K562 (cell line): ENCODE data around the gene POU2F3. TPM values are rescaled to one million over a fixed set of nuclear protein-coding genes. Genes with fewer than 3 reads are reported as not detected.
A peak's percentile ranks its signal among the peaks of the same experiment; 100 is the strongest.

Experiments used
- CEBPB ChIP-seq: fragments of 450-650 bp; IDR thresholded peaks from 2 replicates; pipeline ENCODE4 v1.6.1; 2016; ENCODE audit warnings: missing genetic modification characterization, missing compliant biosample characterization
- CTBP1 ChIP-seq: fragments of 450-650 bp; IDR thresholded peaks from 2 replicates; pipeline ENCODE4 v1.6.1; 2016; ENCODE audit warnings: borderline replicate concordance
- HSF4 ChIP-seq: fragments of 250-450 bp; sonication (Bioruptor Pico); IDR thresholded peaks from 2 replicates; pipeline ENCODE4 v2.1.2; 2022; ENCODE audit warnings: mild to moderate bottlenecking, moderate library complexity, borderline replicate concordance
- KAT8 ChIP-seq: fragments of 450-650 bp; IDR thresholded peaks from 2 replicates; pipeline ENCODE4 v1.6.1; 2016; ENCODE audit warnings: low read depth, mild to moderate bottlenecking
- KHSRP ChIP-seq: fragments of 450-650 bp; IDR thresholded peaks from 2 replicates; pipeline ENCODE4 v1.6.1; 2017
- MBD2 ChIP-seq: sonication (generic); IDR thresholded peaks from 2 replicates; pipeline ENCODE4 v1.6.1; 2016; ENCODE audit warnings: low read depth, borderline replicate concordance
- MIER1 ChIP-seq: fragments of 450-650 bp; IDR thresholded peaks from 2 replicates; pipeline ENCODE4 v1.6.1; 2016; ENCODE audit warnings: antibody characterized with exemption, mild to moderate bottlenecking, low read depth
- NONO ChIP-seq, 2 experiments: fragments of 200-400 bp in 1 of 2; fragments of 450-650 bp in 1 of 2; formaldehyde crosslinking in 1 of 2; IDR thresholded peaks; 2 replicates each; pipeline ENCODE4 v1.6.1; 2017; ENCODE audit warnings: low read depth in 2 of 2, mild to moderate bottlenecking in 2 of 2, moderate library complexity in 2 of 2, low read length in 1 of 2
- PCBP1 ChIP-seq: fragments of 200-400 bp; formaldehyde crosslinking; IDR thresholded peaks from 2 replicates; pipeline ENCODE4 v1.6.1; 2018; ENCODE audit warnings: mild to moderate bottlenecking, low read depth, low read length; ENCODE audit not compliant: poor library complexity, severe bottlenecking
- PHB ChIP-seq: fragments of 250-450 bp; sonication (Bioruptor Pico); IDR thresholded peaks from 2 replicates; pipeline ENCODE4 v1.5.0; 2021
- SMAD1 ChIP-seq: fragments of 150-350 bp; IDR thresholded peaks from 2 replicates; pipeline ENCODE4 v1.6.1; 2014; ENCODE audit warnings: low read length, low read depth; ENCODE audit not compliant: partially characterized antibody
- SMAD2 ChIP-seq: fragments of 150-350 bp; IDR thresholded peaks from 2 replicates; pipeline ENCODE4 v1.6.1; 2014; ENCODE audit warnings: low read depth, mild to moderate bottlenecking, low read length
- SP2 ChIP-seq: IDR thresholded peaks from 2 replicates; pipeline ENCODE4 v1.6.1; 2011; ENCODE audit warnings: mild to moderate bottlenecking, low read depth, low read length, moderate library complexity; ENCODE audit not compliant: poor library complexity, severe bottlenecking; ENCODE audit errors: extremely low read depth
- TOE1 ChIP-seq, 2 experiments: fragments of 450-650 bp in 1 of 2; sonication (generic) in 1 of 2; formaldehyde crosslinking in 1 of 2; IDR thresholded peaks; 2 replicates each; pipeline versions ENCODE4 v1.7.1 to v1.8.0; 2016 to 2022; ENCODE audit warnings: borderline replicate concordance in 2 of 2, mild to moderate bottlenecking in 2 of 2, antibody characterized with exemption in 1 of 2, inconsistent platforms in 1 of 2, low read depth in 1 of 2, missing genetic modification reagents in 1 of 2, moderate library complexity in 1 of 2
- TRIM28 ChIP-seq: fragments of 450-650 bp; IDR thresholded peaks from 2 replicates; pipeline ENCODE4 v1.6.1; 2017
- polyA plus RNA-seq, 8 experiments: library from polyadenylated mRNA; depleted of rRNA in 4 of 8; stranded (reverse) in 5 of 8; unstranded in 3 of 8; fragments of >200 nt; fragmentation: Nextera tagmentation in 2 of 8; fragmentation: Illumina TruSeq in 1 of 8; extraction: Ambion mirVana in 2 of 8; extraction: Trizol in 1 of 8; gene quantifications; 2 replicates each; pipeline versions ENCODE4 v1.2.1 to v1.2.3, GENCODE V29; 2011 to 2014; ENCODE audit warnings: inconsistent platforms in 1 of 8, missing spikeins in 1 of 8
- total RNA-seq, 7 experiments: library from RNA; depleted of rRNA in 6 of 7; stranded (reverse); fragments of >200 nt in 6 of 7; fragmentation: Illumina TruSeq in 2 of 7; extraction: Trizol in 2 of 7; gene quantifications; 2 replicates each; pipeline versions ENCODE4 v1.2.1 to v1.2.3, GENCODE V29; 2011 to 2021; ENCODE audit warnings: low replicate concordance in 1 of 7
- TF ChIP-seq, protein P1 (sequence below), 2 experiments: fragments of 150-350 bp in 1 of 2; IDR thresholded peaks; 2 replicates each; pipeline ENCODE4 v1.6.1; 2012 to 2016; ENCODE audit warnings: low read depth in 2 of 2, low read length in 2 of 2, mild to moderate bottlenecking in 1 of 2, moderate library complexity in 1 of 2
- TF ChIP-seq, protein P2 (sequence below): sonication (generic); formaldehyde crosslinking; IDR thresholded peaks from 2 replicates; pipeline ENCODE4 v1.8.1; 2023; ENCODE audit warnings: mild to moderate bottlenecking, missing genetic modification reagents
- TF ChIP-seq, protein P3 (sequence below): fragments of 450-650 bp; conservative IDR thresholded peaks from 2 replicates; pipeline ENCODE4 v1.6.1; 2016; ENCODE audit warnings: missing genetic modification characterization, low read depth, mild to moderate bottlenecking, missing compliant biosample characterization, moderate library complexity

The POU2F3 gene
- total and polyA plus RNA-seq, 9 of the 15 experiments (the other 6 are each of a cell fraction or from before 2014, with no cell fraction given), result not detected

DNA sequence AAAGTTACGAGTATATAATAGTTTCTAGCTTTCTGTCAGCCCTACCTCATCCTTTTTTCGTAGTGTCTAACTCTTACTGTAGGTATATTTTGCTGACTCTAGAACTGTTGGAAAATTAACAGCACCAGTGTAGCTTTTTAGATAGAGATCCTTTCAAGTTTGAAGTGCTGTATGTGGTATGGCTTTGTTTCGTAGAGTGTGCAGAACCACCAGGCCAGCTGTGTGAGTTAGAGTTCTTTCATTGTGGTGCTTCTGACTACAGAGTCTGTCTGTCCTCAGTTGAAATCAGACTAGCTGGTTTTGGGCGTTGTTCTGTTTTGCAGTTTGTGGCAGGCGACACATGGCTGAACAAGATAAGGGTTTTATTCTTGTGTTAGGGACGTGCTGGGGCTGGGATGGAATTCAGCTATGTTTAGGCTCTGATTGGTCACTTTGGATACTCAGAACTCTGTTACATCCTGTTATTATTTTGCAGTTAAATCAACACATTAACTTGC is 99.5 kb downstream of the POU2F3 start (continued):
- TF ChIP-seq, protein P1, sequence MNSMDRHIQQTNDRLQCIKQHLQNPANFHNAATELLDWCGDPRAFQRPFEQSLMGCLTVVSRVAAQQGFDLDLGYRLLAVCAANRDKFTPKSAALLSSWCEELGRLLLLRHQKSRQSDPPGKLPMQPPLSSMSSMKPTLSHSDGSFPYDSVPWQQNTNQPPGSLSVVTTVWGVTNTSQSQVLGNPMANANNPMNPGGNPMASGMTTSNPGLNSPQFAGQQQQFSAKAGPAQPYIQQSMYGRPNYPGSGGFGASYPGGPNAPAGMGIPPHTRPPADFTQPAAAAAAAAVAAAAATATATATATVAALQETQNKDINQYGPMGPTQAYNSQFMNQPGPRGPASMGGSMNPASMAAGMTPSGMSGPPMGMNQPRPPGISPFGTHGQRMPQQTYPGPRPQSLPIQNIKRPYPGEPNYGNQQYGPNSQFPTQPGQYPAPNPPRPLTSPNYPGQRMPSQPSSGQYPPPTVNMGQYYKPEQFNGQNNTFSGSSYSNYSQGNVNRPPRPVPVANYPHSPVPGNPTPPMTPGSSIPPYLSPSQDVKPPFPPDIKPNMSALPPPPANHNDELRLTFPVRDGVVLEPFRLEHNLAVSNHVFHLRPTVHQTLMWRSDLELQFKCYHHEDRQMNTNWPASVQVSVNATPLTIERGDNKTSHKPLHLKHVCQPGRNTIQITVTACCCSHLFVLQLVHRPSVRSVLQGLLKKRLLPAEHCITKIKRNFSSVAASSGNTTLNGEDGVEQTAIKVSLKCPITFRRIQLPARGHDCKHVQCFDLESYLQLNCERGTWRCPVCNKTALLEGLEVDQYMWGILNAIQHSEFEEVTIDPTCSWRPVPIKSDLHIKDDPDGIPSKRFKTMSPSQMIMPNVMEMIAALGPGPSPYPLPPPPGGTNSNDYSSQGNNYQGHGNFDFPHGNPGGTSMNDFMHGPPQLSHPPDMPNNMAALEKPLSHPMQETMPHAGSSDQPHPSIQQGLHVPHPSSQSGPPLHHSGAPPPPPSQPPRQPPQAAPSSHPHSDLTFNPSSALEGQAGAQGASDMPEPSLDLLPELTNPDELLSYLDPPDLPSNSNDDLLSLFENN (IDR thresholded peaks at IDR 0.05; ENCODE audit: low read depth in 2 of 2, low read length in 2 of 2), result peak in 1 of 2 experiments; percentile 87; a peak in 2 of 4 replicates
- TF ChIP-seq TRIM28, result no peak
- TF ChIP-seq PCBP1, result no peak
- TF ChIP-seq NONO (IDR thresholded peaks at IDR 0.05; ENCODE audit: low read depth in 2 of 2, low read length in 1 of 2), result 0 out of 4 replicates have a peak, but pooled peaks of 1 of the 2 experiments have one; percentile 16
- peak; percentile 82 for TF ChIP-seq SMAD1
- TF ChIP-seq, protein P2, sequence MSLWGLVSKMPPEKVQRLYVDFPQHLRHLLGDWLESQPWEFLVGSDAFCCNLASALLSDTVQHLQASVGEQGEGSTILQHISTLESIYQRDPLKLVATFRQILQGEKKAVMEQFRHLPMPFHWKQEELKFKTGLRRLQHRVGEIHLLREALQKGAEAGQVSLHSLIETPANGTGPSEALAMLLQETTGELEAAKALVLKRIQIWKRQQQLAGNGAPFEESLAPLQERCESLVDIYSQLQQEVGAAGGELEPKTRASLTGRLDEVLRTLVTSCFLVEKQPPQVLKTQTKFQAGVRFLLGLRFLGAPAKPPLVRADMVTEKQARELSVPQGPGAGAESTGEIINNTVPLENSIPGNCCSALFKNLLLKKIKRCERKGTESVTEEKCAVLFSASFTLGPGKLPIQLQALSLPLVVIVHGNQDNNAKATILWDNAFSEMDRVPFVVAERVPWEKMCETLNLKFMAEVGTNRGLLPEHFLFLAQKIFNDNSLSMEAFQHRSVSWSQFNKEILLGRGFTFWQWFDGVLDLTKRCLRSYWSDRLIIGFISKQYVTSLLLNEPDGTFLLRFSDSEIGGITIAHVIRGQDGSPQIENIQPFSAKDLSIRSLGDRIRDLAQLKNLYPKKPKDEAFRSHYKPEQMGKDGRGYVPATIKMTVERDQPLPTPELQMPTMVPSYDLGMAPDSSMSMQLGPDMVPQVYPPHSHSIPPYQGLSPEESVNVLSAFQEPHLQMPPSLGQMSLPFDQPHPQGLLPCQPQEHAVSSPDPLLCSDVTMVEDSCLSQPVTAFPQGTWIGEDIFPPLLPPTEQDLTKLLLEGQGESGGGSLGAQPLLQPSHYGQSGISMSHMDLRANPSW, result no peak
- TF ChIP-seq SP2, result no peak
- TF ChIP-seq SMAD2, result no peak
- TF ChIP-seq CEBPB (tag), result no peak
- TF ChIP-seq, protein P3, sequence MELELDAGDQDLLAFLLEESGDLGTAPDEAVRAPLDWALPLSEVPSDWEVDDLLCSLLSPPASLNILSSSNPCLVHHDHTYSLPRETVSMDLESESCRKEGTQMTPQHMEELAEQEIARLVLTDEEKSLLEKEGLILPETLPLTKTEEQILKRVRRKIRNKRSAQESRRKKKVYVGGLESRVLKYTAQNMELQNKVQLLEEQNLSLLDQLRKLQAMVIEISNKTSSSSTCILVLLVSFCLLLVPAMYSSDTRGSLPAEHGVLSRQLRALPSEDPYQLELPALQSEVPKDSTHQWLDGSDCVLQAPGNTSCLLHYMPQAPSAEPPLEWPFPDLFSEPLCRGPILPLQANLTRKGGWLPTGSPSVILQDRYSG (tag), result no peak
- no peak for TF ChIP-seq TOE1 (IDR thresholded peaks at IDR 0.05; ENCODE audit: borderline replicate concordance)
- TF ChIP-seq TOE1 (CRISPR knock-in tag; IDR thresholded peaks at IDR 0.05; ENCODE audit: borderline replicate concordance, low read depth), result no peak
- no peak for TF ChIP-seq KAT8
- no peak for TF ChIP-seq KHSRP
- TF ChIP-seq PHB, result no peak
- peak; percentile 63 for TF ChIP-seq MBD2
- no peak for TF ChIP-seq MIER1
- TF ChIP-seq CTBP1, result peak; percentile 79; the same call in 1 of the 2 replicates
- no peak for TF ChIP-seq HSF4 (CRISPR knock-in tag)
